ENCODE data around the gene USP2.

The USP2 gene

DNA sequence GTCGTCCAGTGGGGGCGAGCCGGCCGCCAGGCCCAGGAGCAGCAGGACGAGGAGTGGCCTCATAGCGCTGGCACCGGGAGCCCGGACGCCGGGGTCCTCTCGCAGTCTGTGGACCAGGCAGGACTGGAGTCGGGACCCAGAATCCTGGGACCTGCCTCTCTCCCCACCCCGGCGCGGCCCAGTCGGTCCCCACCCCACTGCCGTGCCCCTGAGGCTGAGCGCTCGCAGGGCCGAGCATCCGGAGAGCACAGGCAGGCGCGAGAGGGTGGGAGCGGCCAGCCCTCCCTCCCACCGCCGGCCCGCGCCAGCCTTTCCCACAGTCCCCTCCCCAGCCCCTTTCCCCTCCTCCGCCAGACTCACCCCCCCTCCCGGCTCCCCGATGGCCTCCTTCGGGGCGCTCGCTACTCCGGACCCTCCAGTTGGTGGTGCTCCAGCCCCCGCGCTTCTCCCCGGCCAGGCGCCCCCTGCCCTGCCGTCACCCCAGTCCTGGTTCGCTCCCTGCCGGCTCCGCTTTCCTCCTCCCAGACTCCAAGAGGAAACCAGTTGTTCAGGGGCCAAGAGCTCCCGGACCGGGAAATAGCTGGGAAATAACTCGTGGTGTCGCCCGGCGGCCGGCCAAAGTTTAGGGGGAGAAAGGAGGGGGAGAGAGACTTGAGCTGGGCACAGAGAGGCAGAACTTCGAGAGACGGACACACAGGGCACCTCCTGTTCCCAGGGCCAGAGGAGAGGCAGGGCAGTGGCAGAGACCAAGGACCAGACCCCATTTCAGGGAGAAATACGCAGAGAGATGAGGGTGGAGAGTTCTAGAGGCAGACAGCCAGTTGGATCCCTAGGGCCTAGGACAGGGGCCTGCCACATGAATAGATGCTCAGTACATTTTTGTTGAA lies 40.9 kb downstream of the USP2 start, which contains the start of gene C1QTNF5:
Gene C1QTNF5, minus strand, starts transcription at position 549 of the 887 bp plus-strand sequence. Its CDS starts 486 bp downstream, at position 63.
- no peak for DNase-seq

DNA sequence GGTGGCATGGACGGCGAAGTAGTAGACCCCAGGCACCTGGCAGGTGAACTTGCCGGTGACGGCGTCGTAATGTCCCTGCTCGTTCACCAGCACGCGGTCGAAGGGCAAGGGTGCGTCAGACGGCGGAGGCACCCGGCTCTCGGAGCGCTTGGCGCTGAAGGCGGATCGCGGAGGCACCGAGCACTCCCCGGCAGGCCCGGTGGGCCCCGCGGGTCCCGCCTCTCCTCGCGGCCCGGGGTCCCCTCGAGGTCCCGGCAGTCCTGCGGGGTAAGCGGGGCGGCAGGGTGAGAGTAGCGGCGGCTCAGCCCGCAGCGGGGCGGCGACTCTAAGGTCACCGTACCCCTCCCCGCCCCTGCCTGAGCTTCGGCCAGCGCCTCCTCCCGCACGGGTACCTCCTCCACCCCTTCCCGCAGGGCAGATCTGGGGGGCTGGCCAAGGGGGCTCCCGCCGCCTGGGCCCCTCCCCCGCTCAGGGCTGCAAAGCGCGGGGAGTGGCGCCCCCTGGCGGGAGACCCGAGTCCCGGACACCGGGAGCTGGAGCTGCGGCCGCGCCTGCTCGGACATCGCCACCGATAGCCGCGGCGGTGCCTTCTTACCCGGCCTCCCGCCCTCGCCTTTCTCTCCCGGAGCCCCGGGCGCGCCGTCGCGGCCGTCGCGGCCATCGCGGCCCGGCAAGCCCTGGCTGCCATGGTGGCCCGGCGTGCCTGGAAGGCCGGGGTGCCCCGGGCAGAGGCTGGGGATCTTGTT lies 41.7 kb downstream of the USP2 start:
- DNase-seq = no peak

GRCh38 chr11:119338965-119339588 lies 42.4 kb downstream of the USP2 start:
- no peak for DNase-seq

- DNase-seq = peak; percentile 68
These were observed 43.1 kb downstream of the USP2 start for GRCh38 chr11:119338318-119338890.

GRCh38 chr11:119337581-119338317 lies 43.7 kb downstream of the USP2 start:
- no peak for DNase-seq

GRCh38 chr11:119336744-119337469 lies 44.6 kb downstream of the USP2 start:
- no peak for DNase-seq

- no peak for DNase-seq
These were observed 45.6 kb downstream of the USP2 start for GRCh38 chr11:119335655-119336543.

DNA sequence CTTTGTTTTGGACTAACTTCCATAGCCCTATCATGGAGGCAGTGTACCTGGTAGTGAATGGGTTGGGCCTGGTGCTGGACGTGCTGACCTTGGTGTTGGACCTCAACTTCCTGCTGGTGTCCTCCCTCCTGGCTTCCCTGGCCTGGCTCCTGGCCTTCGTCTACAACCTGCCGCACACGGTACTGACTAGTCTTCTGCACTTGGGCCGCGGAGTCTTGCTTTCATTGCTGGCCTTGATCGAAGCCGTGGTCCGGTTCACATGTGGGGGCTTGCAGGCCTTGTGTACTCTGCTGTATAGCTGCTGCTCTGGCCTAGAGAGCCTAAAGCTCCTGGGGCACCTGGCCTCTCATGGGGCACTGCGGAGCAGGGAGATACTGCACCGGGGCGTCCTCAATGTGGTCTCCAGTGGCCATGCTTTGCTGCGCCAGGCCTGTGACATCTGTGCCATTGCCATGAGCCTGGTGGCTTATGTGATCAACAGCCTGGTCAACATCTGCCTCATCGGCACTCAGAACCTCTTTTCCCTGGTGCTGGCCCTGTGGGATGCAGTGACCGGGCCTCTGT lies 46.3 kb downstream of the USP2 start:
- no peak for DNase-seq

GRCh38 chr11:119334174-119334930 lies 47.1 kb downstream of the USP2 start, which contains the start of gene RNF26:
RNF26 (plus strand) TSS chr11:119334527; CDS start chr11:119335123, 596 bp downstream.
- DNase-seq = peak; percentile 93

GRCh38 chr11:119332111-119332765 lies 49.3 kb downstream of the USP2 start:
- DNase-seq = no peak

GRCh38 chr11:119330237-119330636 lies 51.3 kb downstream of the USP2 start:
- no peak for DNase-seq

GRCh38 chr11:119329320-119329719 lies 52.2 kb downstream of the USP2 start:
- DNase-seq = no peak

GRCh38 chr11:119324189-119324588 lies 57.3 kb downstream of the USP2 start:
- no peak for DNase-seq

GRCh38 chr11:119323532-119324033 lies 57.9 kb downstream of the USP2 start:
- peak; percentile 64 for DNase-seq

GRCh38 chr11:119322921-119323531 lies 58.5 kb downstream of the USP2 start:
- DNase-seq = no peak

DNA sequence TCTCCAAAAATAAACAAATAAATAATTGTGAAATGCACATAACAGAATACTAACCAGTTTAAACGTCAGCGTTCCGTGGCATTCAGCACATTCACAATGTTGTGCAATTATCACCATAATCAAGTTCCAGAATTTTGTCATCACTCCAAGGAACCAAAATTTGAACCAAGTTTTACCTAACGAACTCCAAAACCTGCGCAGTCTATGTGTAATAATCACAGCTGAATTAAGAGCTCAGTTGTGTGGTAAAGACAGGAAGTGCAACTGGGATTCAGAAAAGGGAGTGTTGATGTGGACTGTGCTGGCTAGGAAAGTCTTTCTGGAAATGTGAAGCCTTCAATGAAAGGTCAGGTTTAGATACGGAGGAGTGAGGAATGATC lies 59.1 kb downstream of the USP2 start:
- no peak for DNase-seq

DNA sequence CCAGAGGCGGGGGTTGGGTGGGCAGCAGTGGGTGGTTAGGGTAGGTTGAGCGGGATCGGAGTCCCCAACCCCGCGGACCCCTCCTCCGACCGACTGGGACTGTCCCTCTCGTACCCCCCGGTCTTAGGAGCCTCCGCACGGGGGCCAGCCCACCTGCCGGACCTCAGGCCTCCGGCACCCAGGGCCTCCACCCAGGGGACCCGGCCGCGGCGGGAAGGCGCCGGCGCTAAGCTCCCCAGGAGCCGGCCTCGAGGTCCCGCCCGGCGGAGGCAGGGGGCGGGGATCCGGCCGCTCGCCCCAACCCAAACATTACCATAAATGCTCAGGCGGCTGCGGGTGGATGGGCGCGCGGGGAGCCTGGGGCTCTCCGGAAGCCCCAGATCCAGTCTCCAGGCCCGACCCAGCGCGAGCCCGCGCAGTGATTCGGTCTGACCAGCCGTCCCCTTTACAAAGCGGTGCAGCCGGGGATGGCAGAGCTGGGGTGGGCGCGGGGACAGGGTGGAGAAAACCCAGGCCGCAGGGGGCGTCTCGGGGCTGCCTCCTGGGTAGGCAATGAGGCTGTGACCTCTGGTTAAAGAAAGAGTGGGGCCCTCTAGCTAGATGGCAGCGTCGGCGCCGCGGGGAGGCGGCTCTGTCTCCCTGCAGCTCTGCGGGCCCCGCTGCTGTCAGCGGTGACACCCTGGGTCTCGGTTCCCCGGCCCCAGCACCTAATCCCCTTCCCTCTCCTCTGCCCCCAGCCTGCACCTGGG lies 60.5 kb downstream of the USP2 start:
- DNase-seq = peak; percentile 56

Data from RPMI8226 (cell line).